GM10266 (cell line): Measurements from ENCODE around the gene EME2.

ENCODE experiments used
- DNase-seq: peaks from one replicate; pipeline ENCODE4 v3.0.0; 2012; ENCODE audit errors: extremely low spot score
- TF ChIP-seq, protein P1 (sequence below): IDR thresholded peaks from 2 replicates; pipeline ENCODE4 v1.5.1; 2012; ENCODE audit warnings: mild to moderate bottlenecking, low read depth; ENCODE audit not compliant: control insufficient read depth, insufficient read depth; ENCODE audit errors: missing control alignments

The EME2 gene

DNA sequence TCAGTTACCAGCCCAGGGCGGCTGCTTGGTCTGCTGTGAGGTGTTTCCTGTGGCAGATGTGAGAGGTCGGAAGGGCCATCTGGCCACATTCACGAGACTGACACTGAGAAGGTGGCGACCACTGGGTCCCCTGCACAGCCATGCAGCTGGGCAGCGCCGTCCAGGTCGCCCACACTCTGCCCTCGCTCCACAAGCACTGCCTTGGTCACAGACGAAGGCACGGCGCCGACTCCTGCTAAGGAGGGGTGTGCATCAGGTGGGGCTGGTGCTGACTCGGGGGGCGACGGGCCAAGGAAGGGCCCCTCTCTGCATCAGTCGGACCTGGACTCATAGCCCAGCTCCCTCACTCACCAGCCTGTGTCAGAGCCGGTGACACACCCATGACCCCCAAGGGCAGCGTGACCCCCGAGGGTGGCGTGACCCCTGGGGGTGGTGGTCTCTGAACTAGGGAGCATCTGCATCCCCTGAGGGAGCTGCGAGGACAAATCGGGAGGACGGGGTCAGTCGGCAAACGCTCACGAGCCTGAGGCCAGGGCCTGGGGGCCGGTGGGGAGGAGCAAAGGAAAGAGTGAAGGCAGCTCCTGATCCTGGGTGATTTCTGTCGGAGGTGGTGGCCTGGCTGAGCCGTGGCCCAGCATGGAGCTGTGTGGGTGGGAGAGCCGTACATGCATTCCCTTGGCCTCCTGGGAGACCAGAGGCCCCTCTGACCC, 31.7 kb upstream of the EME2 start:
- TF ChIP-seq, protein P1, sequence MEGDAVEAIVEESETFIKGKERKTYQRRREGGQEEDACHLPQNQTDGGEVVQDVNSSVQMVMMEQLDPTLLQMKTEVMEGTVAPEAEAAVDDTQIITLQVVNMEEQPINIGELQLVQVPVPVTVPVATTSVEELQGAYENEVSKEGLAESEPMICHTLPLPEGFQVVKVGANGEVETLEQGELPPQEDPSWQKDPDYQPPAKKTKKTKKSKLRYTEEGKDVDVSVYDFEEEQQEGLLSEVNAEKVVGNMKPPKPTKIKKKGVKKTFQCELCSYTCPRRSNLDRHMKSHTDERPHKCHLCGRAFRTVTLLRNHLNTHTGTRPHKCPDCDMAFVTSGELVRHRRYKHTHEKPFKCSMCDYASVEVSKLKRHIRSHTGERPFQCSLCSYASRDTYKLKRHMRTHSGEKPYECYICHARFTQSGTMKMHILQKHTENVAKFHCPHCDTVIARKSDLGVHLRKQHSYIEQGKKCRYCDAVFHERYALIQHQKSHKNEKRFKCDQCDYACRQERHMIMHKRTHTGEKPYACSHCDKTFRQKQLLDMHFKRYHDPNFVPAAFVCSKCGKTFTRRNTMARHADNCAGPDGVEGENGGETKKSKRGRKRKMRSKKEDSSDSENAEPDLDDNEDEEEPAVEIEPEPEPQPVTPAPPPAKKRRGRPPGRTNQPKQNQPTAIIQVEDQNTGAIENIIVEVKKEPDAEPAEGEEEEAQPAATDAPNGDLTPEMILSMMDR: no peak
- DNase-seq: no peak

GRCh38 chr16:1741553-1742165, 31.0 kb upstream of the EME2 start:
- no peak for DNase-seq
- TF ChIP-seq, protein P1: no peak

DNA sequence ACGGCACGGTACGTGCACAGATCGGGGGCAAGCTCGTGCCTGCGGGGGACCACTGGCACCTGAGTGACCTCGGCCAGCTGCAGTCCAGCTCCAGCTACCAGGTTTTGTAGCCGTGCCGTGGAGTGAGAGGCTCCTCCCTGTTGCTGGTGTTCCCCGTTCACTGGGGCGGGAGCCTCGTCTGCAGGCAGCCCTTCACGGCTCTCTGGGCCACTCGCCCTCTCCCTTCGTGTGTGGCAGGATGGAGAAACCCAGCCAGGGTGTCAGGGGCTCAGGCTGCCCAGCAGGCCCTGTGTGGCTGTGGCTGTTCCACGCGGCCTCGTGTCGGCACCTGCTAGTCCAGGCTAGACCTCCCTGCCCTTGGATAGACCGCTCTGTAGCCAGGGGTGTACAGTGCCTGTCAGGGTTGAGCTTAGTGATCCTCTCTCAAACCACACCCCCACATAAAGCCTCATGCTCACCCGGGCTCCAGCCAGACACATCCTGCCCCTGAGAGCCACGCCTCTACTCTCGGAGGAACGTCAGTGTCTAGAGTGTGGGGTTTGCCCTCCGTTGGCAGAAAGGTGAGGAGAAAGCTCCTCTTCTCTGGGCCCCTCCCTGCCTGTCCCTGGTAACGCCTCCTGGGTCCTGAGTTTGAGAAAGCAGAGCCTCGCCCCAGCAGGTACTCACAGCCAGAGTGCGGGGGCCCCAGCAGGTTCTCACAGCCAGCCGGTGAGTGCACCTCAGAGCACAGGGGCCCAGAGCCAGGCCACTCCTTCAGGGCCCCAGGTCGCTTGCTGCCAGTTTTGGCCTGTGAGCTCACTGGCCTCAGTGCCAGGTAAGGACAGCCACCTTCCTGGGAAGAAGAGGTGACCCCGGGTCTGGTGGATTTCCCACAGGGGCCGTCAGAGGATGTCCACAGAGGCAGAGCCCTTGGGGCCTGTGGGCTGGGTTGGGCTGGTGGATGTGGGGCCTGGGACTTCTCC, 29.0 kb upstream of the EME2 start:
- DNase-seq: no peak
- TF ChIP-seq, protein P1: no peak

DNA sequence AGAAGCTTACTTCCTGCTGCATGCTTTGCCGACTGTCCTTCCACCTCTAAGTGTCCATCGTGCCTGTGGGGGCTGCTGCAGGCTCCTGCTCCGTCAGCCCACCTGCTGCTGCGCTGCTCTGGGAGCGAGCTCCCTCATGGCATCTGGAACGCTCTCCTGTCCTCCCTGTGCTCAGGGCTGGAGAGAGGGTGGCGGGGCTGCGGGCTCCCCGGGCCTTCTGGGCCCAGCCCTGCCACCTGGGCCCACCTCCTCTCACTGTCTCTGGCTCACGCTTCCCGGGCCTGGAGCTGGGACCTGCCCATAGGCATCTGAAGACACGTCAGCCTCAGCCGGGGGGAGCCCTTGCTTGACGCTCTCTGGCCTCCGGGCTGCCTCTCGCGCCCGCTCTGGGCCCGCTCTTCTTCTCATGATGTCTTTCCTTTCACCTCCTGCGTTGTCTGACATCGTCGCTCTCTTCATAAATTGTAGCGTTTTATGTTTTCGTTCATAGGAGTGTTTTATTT, 28.2 kb upstream of the EME2 start:
- no peak for DNase-seq
- TF ChIP-seq, protein P1: no peak

DNA sequence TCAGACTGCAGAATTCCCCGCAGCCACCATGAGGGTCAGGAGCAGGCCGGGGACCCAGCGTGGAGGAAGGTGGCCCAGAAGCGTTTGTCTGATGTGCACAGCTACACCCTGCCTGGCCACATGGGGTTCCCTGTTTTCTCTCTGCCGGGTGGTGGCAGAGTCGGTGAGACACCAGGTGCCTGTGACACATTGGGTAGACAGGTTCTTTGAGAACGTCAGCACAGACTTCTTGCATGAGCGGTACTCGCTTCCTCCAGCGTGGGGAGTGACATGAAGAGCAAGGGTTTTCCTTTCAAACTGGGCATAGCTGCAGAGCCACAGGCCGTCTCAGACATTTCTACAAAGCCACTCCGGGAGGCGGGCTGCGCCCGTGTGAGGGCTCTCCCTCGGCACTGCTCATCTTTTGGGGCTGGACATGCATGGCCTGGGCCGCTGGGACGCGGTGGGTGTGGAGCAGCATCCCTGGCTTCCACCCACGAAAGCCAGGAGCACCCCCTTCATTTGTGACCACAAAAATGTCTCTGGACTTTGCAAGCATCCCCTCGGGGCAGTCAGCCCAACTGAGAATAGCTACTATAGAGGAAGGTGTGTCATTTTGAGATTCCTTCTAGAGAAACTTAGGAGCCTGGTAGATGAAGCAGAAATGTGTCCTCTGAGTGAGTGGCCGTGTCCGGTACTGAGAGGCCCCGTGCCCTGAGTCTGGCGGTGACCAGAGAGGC, 27.3 kb upstream of the EME2 start:
- TF ChIP-seq, protein P1: no peak
- no peak for DNase-seq

DNA sequence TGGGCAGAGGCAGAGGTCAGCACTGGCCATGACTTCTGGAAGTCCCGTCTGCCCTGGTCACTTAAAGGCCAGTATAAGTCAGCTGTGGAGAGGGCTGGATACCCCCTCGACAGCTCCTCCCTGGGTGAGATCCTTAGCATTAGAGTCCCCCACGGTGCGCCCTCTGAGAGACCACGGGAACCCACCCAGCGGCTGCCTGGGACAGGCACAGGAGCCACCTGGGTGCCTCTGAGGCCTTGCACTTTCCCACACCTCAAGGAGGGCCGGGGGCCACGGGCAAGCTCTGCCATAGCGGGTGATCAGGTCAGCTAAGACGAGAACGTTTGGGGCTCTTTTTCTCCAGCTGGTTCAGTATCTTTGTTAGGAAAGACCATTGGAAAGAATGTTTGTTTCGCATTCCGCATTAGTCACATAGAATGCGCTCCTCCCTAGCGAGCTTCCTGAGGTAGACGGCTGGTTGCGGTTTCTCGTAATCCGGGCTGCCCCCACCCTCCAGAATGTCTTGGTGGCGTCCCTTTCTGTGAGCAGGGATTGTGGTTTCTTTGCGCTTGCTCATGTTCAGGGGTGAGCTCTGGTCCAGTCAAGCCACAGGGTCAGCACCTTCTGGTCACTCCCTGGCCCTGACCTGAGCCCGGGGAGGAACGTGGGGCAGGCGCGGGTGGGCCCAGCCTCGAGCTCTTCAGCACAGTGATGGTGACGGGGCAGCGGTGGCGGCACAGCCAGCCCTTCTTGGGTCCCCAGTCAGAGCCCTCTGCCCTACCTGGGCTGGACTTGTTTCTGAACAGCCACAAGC, 26.5 kb upstream of the EME2 start:
- TF ChIP-seq, protein P1: no peak
- DNase-seq: no peak
